PFSK-1 (cell line): ENCODE measurements around the gene CXXC5.
A peak's percentile ranks its signal among the peaks of the same experiment; 100 is the strongest.

Experiments used
- FOXP2 ChIP-seq: optimal IDR thresholded peaks from 2 replicates; pipeline ENCODE3; 2011; ENCODE audit warnings: borderline replicate concordance, control low read depth, inconsistent platforms; ENCODE audit not compliant: insufficient read depth; ENCODE audit errors: extremely low read length, extremely low read depth
- POLR2AphosphoS5 ChIP-seq: IDR thresholded peaks from 2 replicates; pipeline ENCODE4 v1.6.1; 2012; ENCODE audit warnings: low read depth, mild to moderate bottlenecking, control low read depth, low read length, moderate library complexity
- SIN3A ChIP-seq: IDR thresholded peaks from 2 replicates; pipeline ENCODE4 v1.6.1; 2012; ENCODE audit warnings: mild to moderate bottlenecking, low read length, moderate library complexity, borderline replicate concordance; ENCODE audit not compliant: insufficient read depth
- TAF1 ChIP-seq: IDR thresholded peaks from 2 replicates; pipeline ENCODE4 v1.6.1; 2012; ENCODE audit warnings: low read length, control low read depth, borderline replicate concordance; ENCODE audit not compliant: insufficient read depth
- TF ChIP-seq, protein P1 (sequence below), 2 experiments: IDR thresholded peaks; 2 replicates each; pipeline versions ENCODE4 v1.6.1 to v1.8.0; 2011 to 2012; ENCODE audit warnings: low read depth in 2 of 2, low read length in 2 of 2, control low read depth in 1 of 2, inconsistent platforms in 1 of 2, mild to moderate bottlenecking in 1 of 2, moderate library complexity in 1 of 2; ENCODE audit not compliant: insufficient read depth in 1 of 2

The CXXC5 gene

DNA sequence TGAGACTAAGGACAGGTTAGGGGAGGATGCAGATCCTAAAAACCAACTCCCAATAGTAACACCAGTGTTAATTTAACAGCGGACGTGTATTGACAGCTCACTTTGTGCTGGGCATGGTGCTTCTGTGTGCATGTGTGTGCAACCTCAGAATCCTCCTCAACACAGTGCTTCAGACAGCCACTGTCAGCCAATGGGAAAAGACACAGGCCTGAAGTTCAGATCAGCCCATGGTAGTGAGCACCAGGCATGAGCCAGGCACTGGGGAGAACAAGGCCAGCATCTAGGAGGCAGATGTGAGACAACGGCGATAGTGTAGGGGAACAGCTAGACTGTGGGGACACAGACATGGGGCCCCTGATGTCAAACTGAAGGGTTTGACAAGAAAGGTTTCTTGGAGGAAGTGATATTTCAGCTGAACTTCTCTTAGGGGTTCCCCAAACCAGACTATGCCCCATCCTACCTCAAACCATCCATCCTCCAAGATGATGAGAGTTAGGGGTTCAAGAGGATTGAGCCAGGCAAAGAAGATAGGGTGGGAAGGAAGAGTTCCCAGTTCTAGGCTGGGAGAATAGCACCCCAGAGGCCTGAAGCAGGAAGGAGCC, 75.9 kb downstream of the CXXC5 start:
- TF ChIP-seq POLR2AphosphoS5: no peak
- TF ChIP-seq SIN3A: no peak
- TF ChIP-seq TAF1: no peak

- TF ChIP-seq SIN3A (no peak), FOXP2 (peak; percentile 55)
Measured at GRCh38 chr5:139725073-139725830, 77.1 kb downstream of the CXXC5 start.

GRCh38 chr5:139726248-139726647, 78.1 kb downstream of the CXXC5 start:
- TF ChIP-seq, protein P1, sequence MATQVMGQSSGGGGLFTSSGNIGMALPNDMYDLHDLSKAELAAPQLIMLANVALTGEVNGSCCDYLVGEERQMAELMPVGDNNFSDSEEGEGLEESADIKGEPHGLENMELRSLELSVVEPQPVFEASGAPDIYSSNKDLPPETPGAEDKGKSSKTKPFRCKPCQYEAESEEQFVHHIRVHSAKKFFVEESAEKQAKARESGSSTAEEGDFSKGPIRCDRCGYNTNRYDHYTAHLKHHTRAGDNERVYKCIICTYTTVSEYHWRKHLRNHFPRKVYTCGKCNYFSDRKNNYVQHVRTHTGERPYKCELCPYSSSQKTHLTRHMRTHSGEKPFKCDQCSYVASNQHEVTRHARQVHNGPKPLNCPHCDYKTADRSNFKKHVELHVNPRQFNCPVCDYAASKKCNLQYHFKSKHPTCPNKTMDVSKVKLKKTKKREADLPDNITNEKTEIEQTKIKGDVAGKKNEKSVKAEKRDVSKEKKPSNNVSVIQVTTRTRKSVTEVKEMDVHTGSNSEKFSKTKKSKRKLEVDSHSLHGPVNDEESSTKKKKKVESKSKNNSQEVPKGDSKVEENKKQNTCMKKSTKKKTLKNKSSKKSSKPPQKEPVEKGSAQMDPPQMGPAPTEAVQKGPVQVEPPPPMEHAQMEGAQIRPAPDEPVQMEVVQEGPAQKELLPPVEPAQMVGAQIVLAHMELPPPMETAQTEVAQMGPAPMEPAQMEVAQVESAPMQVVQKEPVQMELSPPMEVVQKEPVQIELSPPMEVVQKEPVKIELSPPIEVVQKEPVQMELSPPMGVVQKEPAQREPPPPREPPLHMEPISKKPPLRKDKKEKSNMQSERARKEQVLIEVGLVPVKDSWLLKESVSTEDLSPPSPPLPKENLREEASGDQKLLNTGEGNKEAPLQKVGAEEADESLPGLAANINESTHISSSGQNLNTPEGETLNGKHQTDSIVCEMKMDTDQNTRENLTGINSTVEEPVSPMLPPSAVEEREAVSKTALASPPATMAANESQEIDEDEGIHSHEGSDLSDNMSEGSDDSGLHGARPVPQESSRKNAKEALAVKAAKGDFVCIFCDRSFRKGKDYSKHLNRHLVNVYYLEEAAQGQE (IDR thresholded peaks at IDR 0.05; ENCODE audit: insufficient read depth in 1 of 2, low read depth in 2 of 2, low read length in 2 of 2): no peak
- TF ChIP-seq SIN3A (no peak), POLR2AphosphoS5 (no peak), TAF1 (no peak), FOXP2 (no peak)

DNA sequence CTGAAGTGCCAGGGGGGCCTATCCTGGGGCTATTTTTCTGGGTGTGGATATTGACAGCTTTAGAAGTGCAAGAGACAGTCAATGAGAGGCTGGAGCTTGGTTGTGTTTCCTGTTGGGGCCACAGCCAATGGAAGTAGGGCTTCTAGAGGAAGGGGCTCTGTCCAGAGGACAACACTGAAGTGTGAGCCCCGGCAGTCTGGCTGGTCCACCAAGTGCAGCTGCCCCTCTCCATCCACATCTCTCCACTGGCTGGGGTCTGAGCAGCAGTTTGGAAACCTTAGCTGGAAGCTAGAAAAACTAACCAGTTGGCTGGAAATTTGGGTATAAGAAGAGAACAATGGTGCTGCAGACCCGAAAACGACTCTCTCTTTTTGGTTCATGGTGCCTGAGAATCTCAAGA, 83.1 kb downstream of the CXXC5 start:
- no peak for TF ChIP-seq TAF1
- TF ChIP-seq FOXP2: no peak
- TF ChIP-seq, protein P1 (IDR thresholded peaks at IDR 0.05; ENCODE audit: insufficient read depth in 1 of 2, low read depth in 2 of 2, low read length in 2 of 2): no peak
- no peak for TF ChIP-seq SIN3A
- no peak for TF ChIP-seq POLR2AphosphoS5

DNA sequence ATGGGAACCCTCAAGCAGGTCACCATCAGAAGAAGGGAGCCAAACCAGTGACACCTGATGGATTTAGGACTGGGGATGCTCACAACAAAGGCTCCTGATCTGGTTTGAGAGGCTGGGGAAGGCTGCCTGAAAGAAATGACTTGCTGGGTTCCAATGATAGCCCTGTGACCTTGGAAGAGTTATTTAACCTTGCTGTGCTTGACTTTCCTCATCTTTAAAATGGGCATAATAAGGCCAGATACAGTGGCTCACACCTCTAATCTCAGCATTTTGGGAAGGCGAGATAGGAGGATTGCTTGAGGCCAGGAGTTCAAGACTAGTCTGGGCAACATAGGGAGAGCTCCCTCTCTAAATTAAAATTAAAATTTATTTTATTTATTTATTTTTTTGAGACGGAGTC, 83.9 kb downstream of the CXXC5 start:
- TF ChIP-seq FOXP2 (no peak), POLR2AphosphoS5 (no peak), SIN3A (no peak), TAF1 (no peak)
- TF ChIP-seq, protein P1 (IDR thresholded peaks at IDR 0.05; ENCODE audit: insufficient read depth in 1 of 2, low read depth in 2 of 2, low read length in 2 of 2): no peak

DNA sequence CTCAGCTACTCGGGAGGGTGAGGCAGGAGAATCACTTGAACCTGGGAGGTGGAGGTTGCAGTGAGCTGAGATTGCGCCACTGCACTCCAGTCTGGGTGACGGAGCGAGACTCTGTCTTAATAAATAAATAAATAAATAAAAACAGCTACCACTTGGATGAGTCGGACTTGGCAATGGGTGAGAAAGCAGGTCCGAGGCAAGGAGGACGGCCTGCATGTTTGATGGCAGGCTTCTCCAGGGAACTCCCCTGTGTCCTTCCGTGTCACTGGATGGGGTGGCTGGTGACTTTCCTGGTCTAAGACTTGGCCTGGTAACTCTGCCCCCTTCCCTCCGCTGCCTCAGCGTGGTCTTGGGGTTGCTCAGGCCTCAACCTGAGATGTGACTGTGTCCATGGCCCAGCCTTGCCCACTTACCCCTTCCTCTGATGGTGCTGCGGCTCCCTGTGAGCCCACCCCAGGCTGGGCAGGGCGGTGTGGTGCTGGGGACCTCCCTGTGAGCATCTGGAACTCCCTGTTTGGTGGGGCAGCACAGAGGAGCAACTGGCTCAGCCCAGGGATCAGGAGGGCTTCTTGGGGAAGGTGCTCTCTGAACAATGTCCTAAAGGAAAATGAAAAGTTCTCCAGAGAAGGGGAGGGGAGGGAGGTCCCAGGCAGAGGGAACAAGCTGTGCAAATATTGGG, 85.0 kb downstream of the CXXC5 start:
- TF ChIP-seq FOXP2 (no peak), SIN3A (no peak), TAF1 (no peak), POLR2AphosphoS5 (no peak)
- TF ChIP-seq, protein P1 (IDR thresholded peaks at IDR 0.05; ENCODE audit: insufficient read depth in 1 of 2, low read depth in 2 of 2, low read length in 2 of 2): no peak
